ENCODE measurements around the gene LITAFD.

The LITAFD gene

DNA sequence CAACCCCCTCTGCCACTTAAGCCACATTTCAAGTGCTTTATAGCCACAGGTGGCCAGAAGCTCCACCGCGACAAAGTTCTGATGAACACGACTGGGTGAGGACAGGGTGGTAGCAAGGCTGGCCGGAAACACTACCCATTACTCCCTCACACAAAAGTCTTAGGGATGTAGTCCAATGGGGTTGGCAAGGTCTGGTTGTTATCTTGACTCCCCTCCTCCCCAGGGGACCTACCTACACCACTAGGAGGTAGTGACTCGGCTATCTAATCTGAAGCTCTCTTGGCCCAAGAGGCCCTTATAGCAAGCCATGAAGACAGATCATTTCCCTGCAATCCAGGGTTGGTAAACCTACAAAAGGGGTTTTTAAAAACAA, 8.4 kb downstream of the LITAFD start:
- TF ChIP-seq, protein P1, sequence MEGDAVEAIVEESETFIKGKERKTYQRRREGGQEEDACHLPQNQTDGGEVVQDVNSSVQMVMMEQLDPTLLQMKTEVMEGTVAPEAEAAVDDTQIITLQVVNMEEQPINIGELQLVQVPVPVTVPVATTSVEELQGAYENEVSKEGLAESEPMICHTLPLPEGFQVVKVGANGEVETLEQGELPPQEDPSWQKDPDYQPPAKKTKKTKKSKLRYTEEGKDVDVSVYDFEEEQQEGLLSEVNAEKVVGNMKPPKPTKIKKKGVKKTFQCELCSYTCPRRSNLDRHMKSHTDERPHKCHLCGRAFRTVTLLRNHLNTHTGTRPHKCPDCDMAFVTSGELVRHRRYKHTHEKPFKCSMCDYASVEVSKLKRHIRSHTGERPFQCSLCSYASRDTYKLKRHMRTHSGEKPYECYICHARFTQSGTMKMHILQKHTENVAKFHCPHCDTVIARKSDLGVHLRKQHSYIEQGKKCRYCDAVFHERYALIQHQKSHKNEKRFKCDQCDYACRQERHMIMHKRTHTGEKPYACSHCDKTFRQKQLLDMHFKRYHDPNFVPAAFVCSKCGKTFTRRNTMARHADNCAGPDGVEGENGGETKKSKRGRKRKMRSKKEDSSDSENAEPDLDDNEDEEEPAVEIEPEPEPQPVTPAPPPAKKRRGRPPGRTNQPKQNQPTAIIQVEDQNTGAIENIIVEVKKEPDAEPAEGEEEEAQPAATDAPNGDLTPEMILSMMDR (conservative IDR thresholded peaks at IDR 0.05): no peak
- H3K27ac ChIP-seq: no peak overlapping the region

DNA sequence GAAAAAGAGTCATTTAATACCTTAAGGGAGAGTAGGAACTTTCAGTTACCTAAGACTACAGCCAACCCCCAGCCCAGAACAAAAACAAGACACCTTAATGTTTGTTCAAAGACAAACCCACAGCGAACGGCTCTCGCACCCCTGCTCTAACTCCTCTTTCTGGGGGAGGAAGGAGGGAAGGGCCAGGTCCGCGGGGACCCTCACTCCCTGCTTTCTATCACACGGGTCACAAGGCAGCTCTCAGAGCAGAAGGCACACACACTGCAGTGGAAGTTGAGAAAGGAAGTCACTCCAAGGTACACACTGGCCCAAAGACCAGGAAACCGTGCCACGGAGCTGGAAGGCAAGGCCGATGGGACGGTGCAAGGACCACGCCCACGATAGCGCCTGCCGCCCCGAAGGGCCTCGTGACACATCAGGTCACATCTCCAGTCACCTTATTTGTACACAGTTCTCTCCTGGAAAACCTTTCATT, 10.0 kb downstream of the LITAFD start:
- no peak overlapping the region for H3K27ac ChIP-seq
- TF ChIP-seq, protein P1 (conservative IDR thresholded peaks at IDR 0.05): no peak

DNA sequence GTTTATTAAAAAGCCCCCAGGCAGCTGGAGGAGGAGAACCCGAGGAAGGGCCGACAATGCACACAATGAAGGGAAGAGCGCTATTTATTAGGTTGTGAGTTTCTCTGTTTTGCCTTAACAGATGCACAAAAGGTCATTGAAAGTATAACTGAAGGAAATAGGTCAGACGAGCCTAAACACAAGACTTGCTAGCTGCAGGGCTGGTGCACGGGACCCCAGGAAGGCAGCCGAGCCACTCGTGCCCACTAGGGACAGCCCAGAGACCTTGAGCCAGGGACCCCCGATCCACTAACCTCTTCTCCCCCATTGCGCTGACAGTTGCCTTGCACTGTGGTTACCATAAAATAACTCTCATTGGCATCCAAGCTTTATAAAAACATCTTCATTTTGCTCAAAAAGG, 11.3 kb downstream of the LITAFD start:
- TF ChIP-seq, protein P1 (conservative IDR thresholded peaks at IDR 0.05): no peak
- H3K27ac ChIP-seq: no peak overlapping the region

DNA sequence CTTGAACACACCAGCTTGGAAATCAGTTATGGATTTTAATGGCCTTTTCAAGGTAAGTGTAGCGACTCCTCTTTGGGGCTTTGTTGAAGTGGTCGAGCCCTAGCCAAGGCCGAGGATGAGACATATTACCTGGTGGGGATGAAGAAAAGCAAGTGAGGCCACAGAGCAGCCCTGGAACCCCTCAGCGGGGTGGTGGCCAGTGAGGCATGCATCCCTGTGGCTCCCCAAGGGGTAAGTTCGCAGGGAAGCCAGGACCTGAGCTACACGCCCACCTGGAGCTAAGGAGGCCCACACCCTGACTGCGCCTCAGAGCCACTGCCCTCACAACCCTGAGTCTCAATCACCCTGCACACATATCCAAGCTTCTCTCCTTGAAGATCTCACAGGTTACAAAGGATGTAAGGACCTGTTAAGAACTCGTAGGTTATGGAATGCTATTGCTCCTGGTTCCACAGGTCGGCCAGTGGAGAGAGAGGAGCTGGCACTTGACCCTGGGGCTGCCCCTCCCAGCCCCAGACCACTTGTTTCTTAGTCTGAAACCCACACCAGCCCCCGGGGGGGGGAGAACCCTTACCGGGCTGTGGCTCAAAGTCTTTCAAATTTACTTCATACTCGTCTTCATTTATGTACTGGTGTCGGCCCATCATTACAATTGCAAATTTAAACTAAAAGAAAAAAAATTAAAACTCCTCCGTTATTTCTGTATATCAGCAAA, 12.0 kb downstream of the LITAFD start:
- TF ChIP-seq, protein P1 (conservative IDR thresholded peaks at IDR 0.05): no peak
- H3K27ac ChIP-seq: no peak overlapping the region

DNA sequence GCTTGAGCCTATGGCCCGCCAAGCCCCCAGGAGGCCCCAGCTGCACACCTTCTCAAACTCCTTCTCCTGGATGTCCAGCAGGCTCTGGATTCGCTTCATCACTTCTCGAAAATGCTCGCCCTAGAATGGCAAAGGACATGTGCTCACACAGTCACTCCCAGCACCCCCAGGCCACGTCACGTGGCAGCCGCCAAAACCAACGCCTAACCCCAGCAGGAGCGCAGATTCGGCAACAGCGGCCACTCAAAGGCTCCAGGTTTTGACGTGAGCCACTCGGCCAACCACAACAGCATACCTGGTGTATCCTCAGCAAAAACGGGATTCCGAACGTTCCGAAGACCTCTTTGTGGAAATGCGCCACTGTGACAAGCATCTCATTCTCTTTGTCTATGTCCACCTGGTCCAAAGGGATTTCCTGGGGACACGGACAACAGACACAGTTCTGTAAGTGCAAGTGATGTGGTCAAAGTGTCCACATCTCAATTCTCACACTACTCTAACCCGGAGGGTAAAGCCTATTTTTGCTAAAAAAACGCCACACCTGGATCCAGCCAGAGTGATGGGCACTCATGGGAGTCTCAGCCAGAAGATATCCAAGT, 12.7 kb downstream of the LITAFD start:
- H3K27ac ChIP-seq: no peak overlapping the region
- TF ChIP-seq, protein P1 (conservative IDR thresholded peaks at IDR 0.05): no peak

DNA sequence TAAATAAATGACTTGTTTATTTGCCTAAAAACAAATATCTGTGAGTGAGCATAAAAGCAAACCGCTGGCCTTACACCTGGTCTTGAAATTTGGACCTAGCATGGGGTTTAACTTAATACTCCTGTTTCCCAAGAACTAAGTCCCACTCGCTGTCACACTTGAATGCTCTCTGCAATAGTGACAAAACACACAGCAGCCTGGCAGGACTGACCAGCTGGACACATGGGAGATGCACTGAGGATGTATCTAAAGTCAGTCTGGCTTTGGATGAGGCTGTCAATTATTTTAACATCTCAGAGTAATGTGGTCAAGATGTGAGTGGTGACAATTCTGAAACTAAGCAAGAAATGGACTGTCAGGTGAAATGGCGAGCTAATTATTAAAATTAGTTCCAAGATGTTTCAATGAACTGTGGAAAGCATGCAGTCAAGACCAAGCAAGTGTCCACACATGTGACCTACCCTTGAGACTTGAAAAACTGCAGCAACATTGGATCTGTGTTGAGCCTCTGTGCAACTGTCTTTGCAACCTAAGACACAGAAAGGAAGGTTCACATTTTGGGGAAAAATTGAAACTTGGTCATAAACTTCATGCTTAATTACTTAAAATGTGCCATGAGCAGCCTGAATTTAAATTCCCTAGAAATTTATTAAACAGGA, 16.6 kb downstream of the LITAFD start:
- H3K27ac ChIP-seq: no peak overlapping the region
- TF ChIP-seq, protein P1 (conservative IDR thresholded peaks at IDR 0.05): no peak

DNA sequence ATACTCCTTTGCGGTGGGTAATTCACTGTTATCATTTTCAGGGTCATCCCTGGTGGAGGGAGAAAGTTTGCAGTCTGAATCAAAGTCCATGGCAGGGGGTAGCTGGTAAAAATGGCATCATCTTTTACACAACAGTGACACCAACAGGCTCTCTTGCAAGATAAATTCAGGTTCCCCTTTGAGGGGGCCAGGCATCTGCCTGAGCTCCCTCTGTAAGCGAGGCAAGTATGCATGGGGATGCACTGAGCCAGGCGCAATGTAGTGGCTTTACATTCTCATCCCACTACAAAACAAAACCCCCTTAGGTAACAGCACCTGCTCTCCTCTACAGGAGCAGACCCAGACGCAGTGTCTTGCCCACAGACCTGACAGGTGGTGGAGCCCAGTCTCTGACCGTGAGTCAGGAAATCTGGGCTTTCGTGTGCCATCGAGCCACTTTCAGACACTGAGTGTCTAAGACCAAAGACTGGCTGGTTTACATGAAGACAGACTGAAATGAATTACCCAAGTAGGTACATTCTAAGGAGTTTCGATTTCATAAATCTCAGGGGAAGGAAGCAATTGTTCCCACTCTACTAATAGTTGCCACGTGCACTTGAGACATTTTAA, 17.7 kb downstream of the LITAFD start:
- TF ChIP-seq, protein P1 (conservative IDR thresholded peaks at IDR 0.05): no peak
- H3K27ac ChIP-seq: no peak overlapping the region

All from VCaP (cell line).